B cell (primary cell): ENCODE results near the gene ZPLD1.

Experiments used
- CTCF ChIP-seq: fragments of 200-600 bp; IDR thresholded peaks from one replicate; pipeline ENCODE4 v1.8.0; 2022; ENCODE audit warnings: antibody characterized with exemption, mild to moderate bottlenecking
- EZH2 ChIP-seq: IDR thresholded peaks from 2 replicates; pipeline ENCODE4 v1.6.1; 2012; ENCODE audit warnings: borderline replicate concordance, low read depth, mild to moderate bottlenecking, moderate library complexity, low read length; ENCODE audit not compliant: insufficient read depth, poor library complexity, severe bottlenecking

GRCh38 chr3:102450976-102451375, 16.2 kb downstream of the ZPLD1 start:
- no peak for TF ChIP-seq CTCF
- TF ChIP-seq EZH2, result no peak
